Liver (tissue), 9 donors: ENCODE measurements around the gene CEACAM18. TPM values are rescaled to one million over a fixed set of nuclear protein-coding genes. Genes with fewer than 3 reads are reported as not detected.

ENCODE experiments used
- DNase-seq: peaks from one replicate; pipeline ENCODE4 v3.0.0-alpha.2; 2017; ENCODE audit warnings: low spot score
- H3K27ac ChIP-seq, 2 donors: one replicate each; pipeline ENCODE4 v1.7.0; 2013; ENCODE audit warnings: inconsistent platforms in 2 of 2, low read length in 2 of 2, control low read depth in 1 of 2, low read depth in 1 of 2, mild to moderate bottlenecking in 1 of 2
- H3K27me3 ChIP-seq, 4 donors: one replicate each; pipeline versions ENCODE4 v1.6.1 to v1.7.0; 2013; ENCODE audit warnings: low read length in 3 of 4, inconsistent platforms in 1 of 4, mild to moderate bottlenecking in 1 of 4, moderate library complexity in 1 of 4; ENCODE audit not compliant: control insufficient read depth in 4 of 4, insufficient read depth in 4 of 4
- H3K36me3 ChIP-seq, 4 donors: one replicate each; pipeline versions ENCODE4 v1.6.1 to v1.7.0; 2013; ENCODE audit warnings: low read length in 3 of 4, mild to moderate bottlenecking in 3 of 4, low read depth in 1 of 4, moderate library complexity in 1 of 4; ENCODE audit not compliant: control insufficient read depth in 4 of 4, insufficient read depth in 3 of 4
- H3K4me1 ChIP-seq, 4 donors: one replicate each; pipeline versions ENCODE4 v1.6.1 to v1.7.0; 2013; ENCODE audit warnings: low read length in 3 of 4, mild to moderate bottlenecking in 3 of 4, moderate library complexity in 1 of 4; ENCODE audit not compliant: control insufficient read depth in 4 of 4, insufficient read depth in 4 of 4
- H3K4me3 ChIP-seq, 3 donors: one replicate each; pipeline versions ENCODE4 v1.6.1 to v1.7.0; 2013; ENCODE audit warnings: low read length in 3 of 3, control low read depth in 1 of 3, low read depth in 1 of 3, mild to moderate bottlenecking in 1 of 3
- H3K9ac ChIP-seq, 2 donors: one replicate each; pipeline ENCODE4 v1.7.0; 2013; ENCODE audit warnings: low read length in 2 of 2, mild to moderate bottlenecking in 2 of 2, moderate library complexity in 2 of 2, control low read depth in 1 of 2, low read depth in 1 of 2
- H3K9me3 ChIP-seq, 4 donors: one replicate each; pipeline versions ENCODE4 v1.6.1 to v1.7.0; 2013; ENCODE audit warnings: low read length in 3 of 4; ENCODE audit not compliant: control insufficient read depth in 4 of 4
- EGR1 ChIP-seq, 2 donors: IDR thresholded peaks; 2 replicates each; pipeline ENCODE4 v1.6.1; 2016 to 2018; ENCODE audit warnings: antibody characterized with exemption in 2 of 2, low read depth in 2 of 2
- FOXA2 ChIP-seq: IDR thresholded peaks from 2 replicates; pipeline ENCODE4 v1.6.1; 2016; ENCODE audit warnings: antibody characterized with exemption
- GABPA ChIP-seq, 2 donors: IDR thresholded peaks in 1 of 2; conservative IDR thresholded peaks in 1 of 2; 2 replicates each; pipeline ENCODE4 v1.6.1; 2016; ENCODE audit warnings: antibody characterized with exemption in 2 of 2, mild to moderate bottlenecking in 1 of 2, moderate library complexity in 1 of 2
- HNF4A ChIP-seq, 2 donors: conservative IDR thresholded peaks; 2 replicates each; pipeline ENCODE4 v1.6.1; 2016; ENCODE audit warnings: antibody characterized with exemption in 2 of 2, mild to moderate bottlenecking in 2 of 2
- HNF4G ChIP-seq: IDR thresholded peaks from 2 replicates; pipeline ENCODE4 v1.6.1; 2016; ENCODE audit warnings: antibody characterized with exemption
- JUND ChIP-seq, 2 donors: IDR thresholded peaks; 2 replicates each; pipeline ENCODE4 v1.6.1; 2016; ENCODE audit warnings: antibody characterized with exemption in 2 of 2
- MAX ChIP-seq: IDR thresholded peaks from 2 replicates; pipeline ENCODE4 v1.6.1; 2016; ENCODE audit warnings: antibody characterized with exemption
- RAD21 ChIP-seq, 2 donors: IDR thresholded peaks; 2 replicates each; pipeline ENCODE4 v1.6.1; 2016; ENCODE audit warnings: antibody characterized with exemption in 2 of 2, mild to moderate bottlenecking in 2 of 2
- REST ChIP-seq: IDR thresholded peaks from 2 replicates; pipeline ENCODE4 v1.6.1; 2016; ENCODE audit warnings: antibody characterized with exemption, mild to moderate bottlenecking
- RXRA ChIP-seq, 2 donors: IDR thresholded peaks; 2 replicates each; pipeline ENCODE4 v1.6.1; 2017 to 2018; ENCODE audit warnings: antibody characterized with exemption in 2 of 2, mild to moderate bottlenecking in 1 of 2
- SP1 ChIP-seq: IDR thresholded peaks from 2 replicates; pipeline ENCODE4 v1.6.1; 2018; ENCODE audit warnings: antibody characterized with exemption, mild to moderate bottlenecking
- TAF1 ChIP-seq: conservative IDR thresholded peaks from 2 replicates; pipeline ENCODE4 v1.6.1; 2016; ENCODE audit warnings: antibody characterized with exemption, mild to moderate bottlenecking
- WGBS: extraction: QIAGEN DNeasy Blood & Tissue Kit; methylation state at CpG from one replicate; pipeline ENCODE4 v1.1.7; 2013; 5-methylcytosine and 5-hydroxymethylcytosine counted together
- polyA plus RNA-seq, 2 donors: library from polyadenylated mRNA; stranded (reverse) in 1 of 2; unstranded in 1 of 2; fragments of 200-250 nt in 1 of 2; fragments of >200 nt in 1 of 2; fragmentation: Nextera tagmentation in 1 of 2; extraction: Ambion mirVana in 1 of 2; gene quantifications; one replicate each; pipeline versions ENCODE4 v1.2.1 to v1.2.3, GENCODE V29; 2013 to 2015
- total RNA-seq, 2 donors: library from RNA; depleted of rRNA; stranded (reverse); fragments of >200 nt; gene quantifications; one replicate each; pipeline ENCODE4 v1.2.3, GENCODE V29; 2014
- TF ChIP-seq, protein P1 (sequence below): fragments of 150-350 bp; IDR thresholded peaks from 2 replicates; pipeline ENCODE4 v1.5.1; 2017; ENCODE audit warnings: improper control_type of control experiment, low read depth, low read length; ENCODE audit not compliant: missing input control
- TF ChIP-seq, protein P2 (sequence below): IDR thresholded peaks from 2 replicates; pipeline ENCODE4 v1.6.1; 2016; ENCODE audit warnings: antibody characterized with exemption
- TF ChIP-seq, protein P3 (sequence below): IDR thresholded peaks from 2 replicates; pipeline ENCODE4 v1.6.1; 2016; ENCODE audit warnings: antibody characterized with exemption
- donor health status: healthy.
- donor health status: healthy.
- donor health status: healthy.
- donor health status: healthy.
- donor health status: healthy.

The CEACAM18 gene
- total and polyA plus RNA-seq, 4 donors = not detected

- TF ChIP-seq JUND (IDR thresholded peaks at IDR 0.05) = no peak
- TF ChIP-seq HNF4A (conservative IDR thresholded peaks at IDR 0.05) = no peak
- TF ChIP-seq EGR1 (IDR thresholded peaks at IDR 0.05; ENCODE audit: low read depth in 2 of 2) = no peak
- TF ChIP-seq, protein P1, sequence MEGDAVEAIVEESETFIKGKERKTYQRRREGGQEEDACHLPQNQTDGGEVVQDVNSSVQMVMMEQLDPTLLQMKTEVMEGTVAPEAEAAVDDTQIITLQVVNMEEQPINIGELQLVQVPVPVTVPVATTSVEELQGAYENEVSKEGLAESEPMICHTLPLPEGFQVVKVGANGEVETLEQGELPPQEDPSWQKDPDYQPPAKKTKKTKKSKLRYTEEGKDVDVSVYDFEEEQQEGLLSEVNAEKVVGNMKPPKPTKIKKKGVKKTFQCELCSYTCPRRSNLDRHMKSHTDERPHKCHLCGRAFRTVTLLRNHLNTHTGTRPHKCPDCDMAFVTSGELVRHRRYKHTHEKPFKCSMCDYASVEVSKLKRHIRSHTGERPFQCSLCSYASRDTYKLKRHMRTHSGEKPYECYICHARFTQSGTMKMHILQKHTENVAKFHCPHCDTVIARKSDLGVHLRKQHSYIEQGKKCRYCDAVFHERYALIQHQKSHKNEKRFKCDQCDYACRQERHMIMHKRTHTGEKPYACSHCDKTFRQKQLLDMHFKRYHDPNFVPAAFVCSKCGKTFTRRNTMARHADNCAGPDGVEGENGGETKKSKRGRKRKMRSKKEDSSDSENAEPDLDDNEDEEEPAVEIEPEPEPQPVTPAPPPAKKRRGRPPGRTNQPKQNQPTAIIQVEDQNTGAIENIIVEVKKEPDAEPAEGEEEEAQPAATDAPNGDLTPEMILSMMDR = no peak
- no peak for TF ChIP-seq TAF1
- WGBS = 72% methylated on average over 1 of the region's 1 CpG
- DNase-seq = no peak
Observed at GRCh38 chr19:51434456-51434855, 43.9 kb upstream of the CEACAM18 start.

GRCh38 chr19:51439021-51439465 lies 39.3 kb upstream of the CEACAM18 start:
- Histone ChIP-seq H3K27ac (no peak overlapping the region), H3K9ac (no peak overlapping the region), H3K4me1 (no peaks in the 10 kb centered on the region), H3K36me3 (no peaks in the 10 kb centered on the region), H3K9me3 (no peaks in the 10 kb centered on the region), H3K27me3 (no peaks in the 10 kb centered on the region), H3K4me3 (no peak overlapping the region)
- WGBS = 39% methylated on average over 5 of the region's 5 CpGs
- DNase-seq = no peak
- TF ChIP-seq RAD21 (IDR thresholded peaks at IDR 0.05) = peak; percentile 65 to 73
- TF ChIP-seq HNF4A (conservative IDR thresholded peaks at IDR 0.05) = peak in 1 of 2 donors; percentile 20
- TF ChIP-seq, protein P2, sequence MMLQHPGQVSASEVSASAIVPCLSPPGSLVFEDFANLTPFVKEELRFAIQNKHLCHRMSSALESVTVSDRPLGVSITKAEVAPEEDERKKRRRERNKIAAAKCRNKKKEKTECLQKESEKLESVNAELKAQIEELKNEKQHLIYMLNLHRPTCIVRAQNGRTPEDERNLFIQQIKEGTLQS = no peak
- TF ChIP-seq REST = peak; percentile 42
- TF ChIP-seq, protein P3, sequence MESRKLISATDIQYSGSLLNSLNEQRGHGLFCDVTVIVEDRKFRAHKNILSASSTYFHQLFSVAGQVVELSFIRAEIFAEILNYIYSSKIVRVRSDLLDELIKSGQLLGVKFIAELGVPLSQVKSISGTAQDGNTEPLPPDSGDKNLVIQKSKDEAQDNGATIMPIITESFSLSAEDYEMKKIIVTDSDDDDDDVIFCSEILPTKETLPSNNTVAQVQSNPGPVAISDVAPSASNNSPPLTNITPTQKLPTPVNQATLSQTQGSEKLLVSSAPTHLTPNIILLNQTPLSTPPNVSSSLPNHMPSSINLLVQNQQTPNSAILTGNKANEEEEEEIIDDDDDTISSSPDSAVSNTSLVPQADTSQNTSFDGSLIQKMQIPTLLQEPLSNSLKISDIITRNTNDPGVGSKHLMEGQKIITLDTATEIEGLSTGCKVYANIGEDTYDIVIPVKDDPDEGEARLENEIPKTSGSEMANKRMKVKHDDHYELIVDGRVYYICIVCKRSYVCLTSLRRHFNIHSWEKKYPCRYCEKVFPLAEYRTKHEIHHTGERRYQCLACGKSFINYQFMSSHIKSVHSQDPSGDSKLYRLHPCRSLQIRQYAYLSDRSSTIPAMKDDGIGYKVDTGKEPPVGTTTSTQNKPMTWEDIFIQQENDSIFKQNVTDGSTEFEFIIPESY = no peak
- TF ChIP-seq GABPA (IDR thresholded peaks at IDR 0.05 in 1 of 2, conservative IDR thresholded peaks at IDR 0.05 in 1 of 2) = no peak
- TF ChIP-seq, protein P1 = peak; percentile 29
- TF ChIP-seq FOXA2 = no peak
- TF ChIP-seq SP1 = no peak
- no peak for TF ChIP-seq TAF1
- no peak for TF ChIP-seq HNF4G
- no peak for TF ChIP-seq MAX
- no peak for TF ChIP-seq RXRA (IDR thresholded peaks at IDR 0.05)
- TF ChIP-seq EGR1 (IDR thresholded peaks at IDR 0.05; ENCODE audit: low read depth in 2 of 2) = no peak

More at GRCh38 chr19:51434456-51434855, 43.9 kb upstream of the CEACAM18 start:
- H3K9ac ChIP-seq = no peak overlapping the region
- H3K27me3 ChIP-seq = no peaks in the 10 kb centered on the region
- H3K4me3 ChIP-seq = no peak overlapping the region
- no peaks in the 10 kb centered on the region for H3K36me3 ChIP-seq
- H3K9me3 ChIP-seq = no peaks in the 10 kb centered on the region
- no peak overlapping the region for H3K27ac ChIP-seq
- peaks cover 2 to 10% (median 6%) of the 10 kb centered on the region in 4 donors for H3K4me1 ChIP-seq
